GM23338 (cell line): ENCODE data around the gene ZCCHC2. TPM values are rescaled to one million over a fixed set of nuclear protein-coding genes. Genes with fewer than 3 reads are reported as not detected.

ENCODE experiments used
- ATAC-seq: fragments of 200-7000 bp; cut with Tn5 transposase; 3 replicates; pipeline ENCODE4 v1.9.1; 2020
- DNase-seq: peaks from one replicate; pipeline ENCODE4 v3.0.0-alpha.2; 2015; ENCODE audit warnings: low spot score
- H2AFZ ChIP-seq: fragments of 200-600 bp; sonication (generic); 2 replicates; pipeline ENCODE4 v1.8.0; 2016; ENCODE audit warnings: antibody characterized with exemption, mild to moderate bottlenecking, moderate library complexity
- H3F3A ChIP-seq: fragments of 200-600 bp; sonication (generic); replicated peaks from 2 replicates; pipeline ENCODE4 v1.8.0; 2017; ENCODE audit warnings: antibody characterized with exemption, mixed run types, low read depth
- H3K27ac ChIP-seq: fragments of 200-600 bp; sonication (generic); 2 replicates; pipeline ENCODE4 v1.6.1; 2016; ENCODE audit warnings: low read depth
- H3K27me3 ChIP-seq: fragments of 200-600 bp; sonication (generic); 2 replicates; pipeline ENCODE4 v1.8.0; 2016; ENCODE audit warnings: mild to moderate bottlenecking, mixed run types, moderate library complexity; ENCODE audit not compliant: insufficient read depth
- H3K36me3 ChIP-seq: fragments of 200-600 bp; sonication (generic); 2 replicates; pipeline ENCODE4 v1.8.0; 2016; ENCODE audit warnings: mild to moderate bottlenecking; ENCODE audit not compliant: insufficient read depth
- H3K4me1 ChIP-seq: fragments of 200-600 bp; sonication (generic); 2 replicates; pipeline ENCODE4 v1.8.0; 2016; ENCODE audit warnings: mild to moderate bottlenecking, moderate library complexity; ENCODE audit not compliant: insufficient read depth
- H3K4me2 ChIP-seq: fragments of 200-600 bp; sonication (generic); 2 replicates; pipeline ENCODE4 v1.7.1; 2017; ENCODE audit warnings: mixed run types
- H3K4me3 ChIP-seq: fragments of 200-600 bp; sonication (generic); 2 replicates; pipeline ENCODE4 v1.6.1; 2016; ENCODE audit warnings: mixed run types
- H3K79me2 ChIP-seq: fragments of 200-600 bp; sonication (generic); replicated peaks from 2 replicates; pipeline ENCODE4 v1.8.0; 2017; ENCODE audit warnings: mild to moderate bottlenecking; ENCODE audit not compliant: insufficient read depth
- H3K9me2 ChIP-seq: fragments of 200-600 bp; sonication (generic); 2 replicates; pipeline ENCODE4 v1.8.0; 2017; ENCODE audit not compliant: insufficient read depth
- H4K20me1 ChIP-seq: fragments of 200-600 bp; sonication (generic); replicated peaks from 2 replicates; pipeline ENCODE4 v1.8.0; 2017; ENCODE audit warnings: mild to moderate bottlenecking; ENCODE audit not compliant: insufficient read depth
- H3K27ac Mint-ChIP-seq: 2 replicates; pipeline ENCODE4 v1.8.0; 2020; ENCODE audit warnings: inconsistent platforms, mild to moderate bottlenecking, moderate library complexity, mixed read lengths
- H3K27me3 Mint-ChIP-seq: 3 replicates; pipeline ENCODE4 v1.8.0; 2022; ENCODE audit warnings: low read depth, mild to moderate bottlenecking, moderate library complexity, mixed read lengths, inconsistent platforms; ENCODE audit not compliant: insufficient read depth, poor library complexity
- H3K36me3 Mint-ChIP-seq: 3 replicates; pipeline ENCODE4 v1.8.0; 2021; ENCODE audit warnings: low read depth, mild to moderate bottlenecking, inconsistent platforms, moderate library complexity, mixed read lengths
- H3K4me1 Mint-ChIP-seq: 3 replicates; pipeline ENCODE4 v1.8.0; 2020; ENCODE audit warnings: mild to moderate bottlenecking, inconsistent platforms, mixed read lengths
- H3K4me3 Mint-ChIP-seq: 3 replicates; pipeline ENCODE4 v1.8.0; 2021; ENCODE audit warnings: moderate library complexity, mild to moderate bottlenecking, inconsistent platforms, mixed read lengths
- H3K9me3 Mint-ChIP-seq: 3 replicates; pipeline ENCODE4 v1.8.0; 2020; ENCODE audit warnings: moderate library complexity, mild to moderate bottlenecking, inconsistent platforms, mixed read lengths
- CREB1 ChIP-seq: fragments of 250-450 bp; sonication (Bioruptor Pico); IDR thresholded peaks from 2 replicates; pipeline ENCODE4 v1.5.0; 2020; ENCODE audit warnings: low read depth, mild to moderate bottlenecking, moderate library complexity
- EZH2phosphoT487 ChIP-seq: fragments of 200-600 bp; sonication (generic); IDR thresholded peaks from one replicate; pipeline ENCODE4 v1.8.1; 2018; ENCODE audit warnings: antibody characterized with exemption; ENCODE audit not compliant: unreplicated experiment
- JUNB ChIP-seq: IDR thresholded peaks from one replicate; pipeline ENCODE4 v1.6.1; 2016; ENCODE audit warnings: antibody characterized with exemption; ENCODE audit not compliant: unreplicated experiment
- NANOG ChIP-seq: IDR thresholded peaks from 2 replicates; pipeline ENCODE4 v1.6.1; 2016; ENCODE audit warnings: antibody characterized with exemption, borderline replicate concordance
- POLR2AphosphoS5 ChIP-seq: IDR thresholded peaks from 2 replicates; pipeline ENCODE4 v1.6.1; 2016; ENCODE audit warnings: antibody characterized with exemption, low read depth
- ZNF114 ChIP-seq: fragments of 250-450 bp; sonication (Bioruptor Pico); IDR thresholded peaks from 2 replicates; pipeline ENCODE4 v1.5.0; 2020; ENCODE audit warnings: mild to moderate bottlenecking, moderate library complexity
- ZNF331 ChIP-seq: fragments of 250-450 bp; sonication (Bioruptor Pico); IDR thresholded peaks from 2 replicates; pipeline ENCODE4 v1.5.0; 2020; ENCODE audit warnings: low read depth, mild to moderate bottlenecking, moderate library complexity
- polyA plus RNA-seq: library from polyadenylated mRNA; unstranded; fragments of >200 nt; fragmentation: Nextera tagmentation; extraction: Ambion mirVana; gene quantifications from 2 replicates; pipeline ENCODE4 v1.2.1, GENCODE V29; 2016
- total RNA-seq: library from RNA; depleted of rRNA; stranded (reverse); fragments of >200 nt; shearing (Covaris generic); gene quantifications from 2 replicates; pipeline ENCODE4 v1.2.3, GENCODE V29; 2014
- TF ChIP-seq, protein P1 (sequence below): fragments of 250-450 bp; sonication (Bioruptor Pico); IDR thresholded peaks from 2 replicates; pipeline ENCODE4 v1.5.0; 2020; ENCODE audit warnings: mild to moderate bottlenecking, moderate library complexity
- TF ChIP-seq, protein P2 (sequence below), 2 experiments: fragments of 200-600 bp in 1 of 2; sonication (generic) in 1 of 2; conservative IDR thresholded peaks; 2 replicates each; pipeline versions ENCODE4 v1.5.1 to v1.6.1; 2016 to 2017; ENCODE audit warnings: antibody characterized with exemption in 2 of 2, low read depth in 2 of 2, mild to moderate bottlenecking in 2 of 2, moderate library complexity in 1 of 2
- TF ChIP-seq, protein P3 (sequence below): IDR thresholded peaks from 2 replicates; pipeline ENCODE4 v1.6.1; 2016; ENCODE audit warnings: antibody characterized with exemption
- TF ChIP-seq, protein P4 (sequence below): IDR thresholded peaks from one replicate; pipeline ENCODE4 v1.6.1; 2018; ENCODE audit warnings: antibody characterized with exemption; ENCODE audit not compliant: unreplicated experiment

The ZCCHC2 gene
- total and polyA plus RNA-seq, 2 experiments from 2014 or later = 5.4 to 15.4 TPM

DNA sequence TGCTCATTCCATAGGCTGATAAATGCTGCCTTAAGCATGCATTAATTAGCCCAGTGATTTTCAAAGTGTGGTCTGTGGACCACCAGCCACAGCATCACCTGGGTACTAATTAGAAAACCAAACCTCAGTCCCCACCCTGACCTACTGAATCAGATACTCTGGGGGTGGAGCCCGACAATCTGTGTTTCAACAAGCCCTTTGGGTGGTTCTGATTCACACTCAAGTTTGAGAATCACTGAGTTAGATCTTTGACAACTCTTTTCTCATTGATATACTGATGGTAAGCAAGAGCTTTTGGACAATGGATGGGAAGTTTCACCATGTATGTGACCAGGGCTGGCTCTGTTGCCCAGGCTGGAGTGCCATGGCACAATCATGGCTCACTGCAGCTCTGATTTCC is 95.9 kb downstream of the ZCCHC2 start:
- no peaks in the 10 kb centered on the region for H3K79me2 ChIP-seq
- Mint-ChIP-seq H3K27ac (no peak overlapping the region), H3K9me3 (no peaks in the 10 kb centered on the region), H3K4me1 (no peaks in the 10 kb centered on the region; the same call in 2 of the 3 replicates), H3K4me3 (no peak overlapping the region), H3K36me3 (no peaks in the 10 kb centered on the region), H3K27me3 (no peaks in the 10 kb centered on the region)
- TF ChIP-seq, protein P1, sequence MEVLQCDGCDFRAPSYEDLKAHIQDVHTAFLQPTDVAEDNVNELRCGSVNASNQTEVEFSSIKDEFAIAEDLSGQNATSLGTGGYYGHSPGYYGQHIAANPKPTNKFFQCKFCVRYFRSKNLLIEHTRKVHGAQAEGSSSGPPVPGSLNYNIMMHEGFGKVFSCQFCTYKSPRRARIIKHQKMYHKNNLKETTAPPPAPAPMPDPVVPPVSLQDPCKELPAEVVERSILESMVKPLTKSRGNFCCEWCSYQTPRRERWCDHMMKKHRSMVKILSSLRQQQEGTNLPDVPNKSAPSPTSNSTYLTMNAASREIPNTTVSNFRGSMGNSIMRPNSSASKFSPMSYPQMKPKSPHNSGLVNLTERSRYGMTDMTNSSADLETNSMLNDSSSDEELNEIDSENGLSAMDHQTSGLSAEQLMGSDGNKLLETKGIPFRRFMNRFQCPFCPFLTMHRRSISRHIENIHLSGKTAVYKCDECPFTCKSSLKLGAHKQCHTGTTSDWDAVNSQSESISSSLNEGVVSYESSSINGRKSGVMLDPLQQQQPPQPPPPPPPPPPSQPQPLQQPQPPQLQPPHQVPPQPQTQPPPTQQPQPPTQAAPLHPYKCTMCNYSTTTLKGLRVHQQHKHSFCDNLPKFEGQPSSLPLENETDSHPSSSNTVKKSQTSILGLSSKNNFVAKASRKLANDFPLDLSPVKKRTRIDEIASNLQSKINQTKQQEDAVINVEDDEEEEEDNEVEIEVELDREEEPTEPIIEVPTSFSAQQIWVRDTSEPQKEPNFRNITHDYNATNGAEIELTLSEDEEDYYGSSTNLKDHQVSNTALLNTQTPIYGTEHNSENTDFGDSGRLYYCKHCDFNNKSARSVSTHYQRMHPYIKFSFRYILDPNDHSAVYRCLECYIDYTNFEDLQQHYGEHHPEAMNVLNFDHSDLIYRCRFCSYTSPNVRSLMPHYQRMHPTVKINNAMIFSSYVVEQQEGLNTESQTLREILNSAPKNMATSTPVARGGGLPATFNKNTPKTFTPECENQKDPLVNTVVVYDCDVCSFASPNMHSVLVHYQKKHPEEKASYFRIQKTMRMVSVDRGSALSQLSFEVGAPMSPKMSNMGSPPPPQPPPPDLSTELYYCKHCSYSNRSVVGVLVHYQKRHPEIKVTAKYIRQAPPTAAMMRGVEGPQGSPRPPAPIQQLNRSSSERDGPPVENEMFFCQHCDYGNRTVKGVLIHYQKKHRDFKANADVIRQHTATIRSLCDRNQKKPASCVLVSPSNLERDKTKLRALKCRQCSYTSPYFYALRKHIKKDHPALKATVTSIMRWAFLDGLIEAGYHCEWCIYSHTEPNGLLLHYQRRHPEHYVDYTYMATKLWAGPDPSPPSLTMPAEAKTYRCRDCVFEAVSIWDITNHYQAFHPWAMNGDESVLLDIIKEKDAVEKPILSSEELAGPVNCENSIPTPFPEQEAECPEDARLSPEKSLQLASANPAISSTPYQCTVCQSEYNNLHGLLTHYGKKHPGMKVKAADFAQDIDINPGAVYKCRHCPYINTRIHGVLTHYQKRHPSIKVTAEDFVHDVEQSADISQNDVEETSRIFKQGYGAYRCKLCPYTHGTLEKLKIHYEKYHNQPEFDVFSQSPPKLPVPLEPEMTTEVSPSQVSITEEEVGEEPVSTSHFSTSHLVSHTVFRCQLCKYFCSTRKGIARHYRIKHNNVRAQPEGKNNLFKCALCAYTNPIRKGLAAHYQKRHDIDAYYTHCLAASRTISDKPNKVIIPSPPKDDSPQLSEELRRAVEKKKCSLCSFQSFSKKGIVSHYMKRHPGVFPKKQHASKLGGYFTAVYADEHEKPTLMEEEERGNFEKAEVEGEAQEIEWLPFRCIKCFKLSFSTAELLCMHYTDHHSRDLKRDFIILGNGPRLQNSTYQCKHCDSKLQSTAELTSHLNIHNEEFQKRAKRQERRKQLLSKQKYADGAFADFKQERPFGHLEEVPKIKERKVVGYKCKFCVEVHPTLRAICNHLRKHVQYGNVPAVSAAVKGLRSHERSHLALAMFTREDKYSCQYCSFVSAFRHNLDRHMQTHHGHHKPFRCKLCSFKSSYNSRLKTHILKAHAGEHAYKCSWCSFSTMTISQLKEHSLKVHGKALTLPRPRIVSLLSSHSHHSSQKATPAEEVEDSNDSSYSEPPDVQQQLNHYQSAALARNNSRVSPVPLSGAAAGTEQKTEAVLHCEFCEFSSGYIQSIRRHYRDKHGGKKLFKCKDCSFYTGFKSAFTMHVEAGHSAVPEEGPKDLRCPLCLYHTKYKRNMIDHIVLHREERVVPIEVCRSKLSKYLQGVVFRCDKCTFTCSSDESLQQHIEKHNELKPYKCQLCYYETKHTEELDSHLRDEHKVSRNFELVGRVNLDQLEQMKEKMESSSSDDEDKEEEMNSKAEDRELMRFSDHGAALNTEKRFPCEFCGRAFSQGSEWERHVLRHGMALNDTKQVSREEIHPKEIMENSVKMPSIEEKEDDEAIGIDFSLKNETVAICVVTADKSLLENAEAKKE (CRISPR knock-in tag) = no peak
- TF ChIP-seq, protein P2, sequence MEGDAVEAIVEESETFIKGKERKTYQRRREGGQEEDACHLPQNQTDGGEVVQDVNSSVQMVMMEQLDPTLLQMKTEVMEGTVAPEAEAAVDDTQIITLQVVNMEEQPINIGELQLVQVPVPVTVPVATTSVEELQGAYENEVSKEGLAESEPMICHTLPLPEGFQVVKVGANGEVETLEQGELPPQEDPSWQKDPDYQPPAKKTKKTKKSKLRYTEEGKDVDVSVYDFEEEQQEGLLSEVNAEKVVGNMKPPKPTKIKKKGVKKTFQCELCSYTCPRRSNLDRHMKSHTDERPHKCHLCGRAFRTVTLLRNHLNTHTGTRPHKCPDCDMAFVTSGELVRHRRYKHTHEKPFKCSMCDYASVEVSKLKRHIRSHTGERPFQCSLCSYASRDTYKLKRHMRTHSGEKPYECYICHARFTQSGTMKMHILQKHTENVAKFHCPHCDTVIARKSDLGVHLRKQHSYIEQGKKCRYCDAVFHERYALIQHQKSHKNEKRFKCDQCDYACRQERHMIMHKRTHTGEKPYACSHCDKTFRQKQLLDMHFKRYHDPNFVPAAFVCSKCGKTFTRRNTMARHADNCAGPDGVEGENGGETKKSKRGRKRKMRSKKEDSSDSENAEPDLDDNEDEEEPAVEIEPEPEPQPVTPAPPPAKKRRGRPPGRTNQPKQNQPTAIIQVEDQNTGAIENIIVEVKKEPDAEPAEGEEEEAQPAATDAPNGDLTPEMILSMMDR (conservative IDR thresholded peaks at IDR 0.05; ENCODE audit: low read depth in 2 of 2) = no peak
- TF ChIP-seq EZH2phosphoT487 (no peak), JUNB (no peak), POLR2AphosphoS5 (no peak), CREB1 (CRISPR knock-in tag) (no peak), ZNF331 (CRISPR knock-in tag) (no peak), NANOG (no peak), ZNF114 (no peak)
- TF ChIP-seq, protein P3, sequence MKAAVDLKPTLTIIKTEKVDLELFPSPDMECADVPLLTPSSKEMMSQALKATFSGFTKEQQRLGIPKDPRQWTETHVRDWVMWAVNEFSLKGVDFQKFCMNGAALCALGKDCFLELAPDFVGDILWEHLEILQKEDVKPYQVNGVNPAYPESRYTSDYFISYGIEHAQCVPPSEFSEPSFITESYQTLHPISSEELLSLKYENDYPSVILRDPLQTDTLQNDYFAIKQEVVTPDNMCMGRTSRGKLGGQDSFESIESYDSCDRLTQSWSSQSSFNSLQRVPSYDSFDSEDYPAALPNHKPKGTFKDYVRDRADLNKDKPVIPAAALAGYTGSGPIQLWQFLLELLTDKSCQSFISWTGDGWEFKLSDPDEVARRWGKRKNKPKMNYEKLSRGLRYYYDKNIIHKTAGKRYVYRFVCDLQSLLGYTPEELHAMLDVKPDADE = no peak
- TF ChIP-seq, protein P4, sequence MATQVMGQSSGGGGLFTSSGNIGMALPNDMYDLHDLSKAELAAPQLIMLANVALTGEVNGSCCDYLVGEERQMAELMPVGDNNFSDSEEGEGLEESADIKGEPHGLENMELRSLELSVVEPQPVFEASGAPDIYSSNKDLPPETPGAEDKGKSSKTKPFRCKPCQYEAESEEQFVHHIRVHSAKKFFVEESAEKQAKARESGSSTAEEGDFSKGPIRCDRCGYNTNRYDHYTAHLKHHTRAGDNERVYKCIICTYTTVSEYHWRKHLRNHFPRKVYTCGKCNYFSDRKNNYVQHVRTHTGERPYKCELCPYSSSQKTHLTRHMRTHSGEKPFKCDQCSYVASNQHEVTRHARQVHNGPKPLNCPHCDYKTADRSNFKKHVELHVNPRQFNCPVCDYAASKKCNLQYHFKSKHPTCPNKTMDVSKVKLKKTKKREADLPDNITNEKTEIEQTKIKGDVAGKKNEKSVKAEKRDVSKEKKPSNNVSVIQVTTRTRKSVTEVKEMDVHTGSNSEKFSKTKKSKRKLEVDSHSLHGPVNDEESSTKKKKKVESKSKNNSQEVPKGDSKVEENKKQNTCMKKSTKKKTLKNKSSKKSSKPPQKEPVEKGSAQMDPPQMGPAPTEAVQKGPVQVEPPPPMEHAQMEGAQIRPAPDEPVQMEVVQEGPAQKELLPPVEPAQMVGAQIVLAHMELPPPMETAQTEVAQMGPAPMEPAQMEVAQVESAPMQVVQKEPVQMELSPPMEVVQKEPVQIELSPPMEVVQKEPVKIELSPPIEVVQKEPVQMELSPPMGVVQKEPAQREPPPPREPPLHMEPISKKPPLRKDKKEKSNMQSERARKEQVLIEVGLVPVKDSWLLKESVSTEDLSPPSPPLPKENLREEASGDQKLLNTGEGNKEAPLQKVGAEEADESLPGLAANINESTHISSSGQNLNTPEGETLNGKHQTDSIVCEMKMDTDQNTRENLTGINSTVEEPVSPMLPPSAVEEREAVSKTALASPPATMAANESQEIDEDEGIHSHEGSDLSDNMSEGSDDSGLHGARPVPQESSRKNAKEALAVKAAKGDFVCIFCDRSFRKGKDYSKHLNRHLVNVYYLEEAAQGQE = no peak
- ATAC-seq (no peak), DNase-seq (no peak)
- H2AFZ ChIP-seq = no peak overlapping the region
- H3K4me1 ChIP-seq = no peaks in the 10 kb centered on the region
- H4K20me1 ChIP-seq = no peaks in the 10 kb centered on the region
- no peaks in the 10 kb centered on the region for H3K9me2 ChIP-seq
- H3K4me2 ChIP-seq = no peak overlapping the region
- no peak overlapping the region for H3K4me3 ChIP-seq
- H3K27ac ChIP-seq = no peak overlapping the region
- no peaks in the 10 kb centered on the region for H3K27me3 ChIP-seq
- H3K36me3 ChIP-seq = no peaks in the 10 kb centered on the region
- no peaks in the 10 kb centered on the region for H3F3A ChIP-seq
